A549 (cell line): Measurements from ENCODE around the gene ASIP. TPM values are rescaled to one million over a fixed set of nuclear protein-coding genes. Genes with fewer than 3 reads are reported as not detected.
A peak's percentile ranks its signal among the peaks of the same experiment; 100 is the strongest.
"Not testable (repeated sequence)": the region's sequence is repeated elsewhere in the genome, so short reads cannot be mapped to it uniquely, and the experiment has no call there.

ENCODE experiments used
- ATAC-seq, 2 experiments: fragments of 200-7000 bp in 1 of 2; fragments of >200 bp in 1 of 2; cut with Nextera tagmentation in 1 of 2; cut with Tn5 transposase in 1 of 2; 3 replicates each; pipeline versions ENCODE4 v1.8.0 to v1.9.1; 2018 to 2020; ENCODE audit warnings: mild to moderate bottlenecking in 1 of 2, moderate library complexity in 1 of 2
- CTCF ChIA-PET: fragments of 300-600 bp; sonication (Branson Sonifier 250); formaldehyde crosslinking; extraction: SDS; loops from one replicate; lab custom pipeline; 2021; ENCODE audit warnings: antibody characterized with exemption, inconsistent platforms; lab: Yijun Ruan, JAX
- POLR2A ChIA-PET: fragments of 350-600 bp; formaldehyde crosslinking; extraction: SDS; loops from one replicate; lab custom pipeline; 2021; ENCODE audit warnings: antibody characterized with exemption, inconsistent platforms; lab: Yijun Ruan, JAX
- DNase-seq, 2 experiments: peaks; one replicate each; pipeline versions ENCODE4 v3.0.0 to v3.0.0-alpha.2; 2011 to 2016; ENCODE audit warnings: low read depth in 1 of 2, low spot score in 1 of 2
- FAIRE-seq: peaks from 2 replicates; lab custom pipeline; 2011; peaks lifted over from hg19 to GRCh38; lab: Jason Lieb, UNC
- H3K27ac ChIP-seq, 2 experiments: fragments of >200 bp; sonication (Bioruptor Twin); formaldehyde crosslinking; 3 replicates each; pipeline ENCODE4 v1.5.1; 2016 to 2017
- H3K4me1 ChIP-seq: fragments of >200 bp; sonication (Bioruptor Twin); formaldehyde crosslinking; 3 replicates; pipeline ENCODE4 v1.6.1; 2016
- H3K4me2 ChIP-seq: fragments of >200 bp; sonication (Bioruptor Twin); formaldehyde crosslinking; 3 replicates; pipeline ENCODE4 v1.6.1; 2016
- H3K4me3 ChIP-seq: fragments of >200 bp; sonication (Bioruptor Twin); formaldehyde crosslinking; 3 replicates; pipeline ENCODE4 v1.5.1; 2016
- H3K9me3 ChIP-seq: fragments of >200 bp; sonication (Bioruptor Twin); formaldehyde crosslinking; 3 replicates; pipeline ENCODE4 v1.6.1; 2016
- CHD4 ChIP-seq: fragments of 200-600 bp; sonication (generic); IDR thresholded peaks from 2 replicates; pipeline ENCODE4 v1.6.1; 2016; ENCODE audit warnings: antibody characterized with exemption, mild to moderate bottlenecking, borderline replicate concordance
- FOSL2 ChIP-seq, 2 experiments: fragments of 450-650 bp in 1 of 2; fragments of >200 bp in 1 of 2; sonication (Bioruptor Twin) in 1 of 2; formaldehyde crosslinking; IDR thresholded peaks; 2 replicates each; pipeline versions ENCODE4 v1.5.0 to v1.6.1; 2016 to 2020; ENCODE audit warnings: mild to moderate bottlenecking in 1 of 2, moderate library complexity in 1 of 2
- FOXS1 ChIP-seq: fragments of 250-450 bp; sonication (Bioruptor Pico); IDR thresholded peaks from 2 replicates; pipeline ENCODE4 v1.5.0; 2020; ENCODE audit warnings: mild to moderate bottlenecking, moderate library complexity
- HDAC2 ChIP-seq: fragments of 200-600 bp; sonication (generic); IDR thresholded peaks from 2 replicates; pipeline ENCODE4 v1.6.1; 2016
- HOXB13 ChIP-seq: fragments of 250-450 bp; sonication (Bioruptor Pico); IDR thresholded peaks from 2 replicates; pipeline ENCODE4 v1.5.0; 2020; ENCODE audit warnings: low read depth, mild to moderate bottlenecking, moderate library complexity
- JUN ChIP-seq, 2 experiments: fragments of >200 bp; sonication (Bioruptor Twin); formaldehyde crosslinking; IDR thresholded peaks; 2 replicates in 1 of 2; 3 replicates in 1 of 2; pipeline ENCODE4 v1.6.1; 2016 to 2017
- KDM1A ChIP-seq: fragments of 200-600 bp; sonication (generic); IDR thresholded peaks from 2 replicates; pipeline ENCODE4 v1.6.1; 2016; ENCODE audit warnings: low read depth, mild to moderate bottlenecking
- KDM5A ChIP-seq: fragments of 200-600 bp; sonication (generic); IDR thresholded peaks from 2 replicates; pipeline ENCODE4 v1.6.1; 2016; ENCODE audit warnings: antibody characterized with exemption, mild to moderate bottlenecking
- MYC ChIP-seq: IDR thresholded peaks from 2 replicates; pipeline ENCODE4 v1.6.1; 2012; ENCODE audit warnings: mild to moderate bottlenecking, inconsistent platforms, low read length, improper control_type of control experiment, borderline replicate concordance
- POLR2AphosphoS2 ChIP-seq: conservative IDR thresholded peaks from 2 replicates; pipeline ENCODE4 v1.6.1; 2012; ENCODE audit warnings: low read length, improper control_type of control experiment, inconsistent platforms
- RAD21 ChIP-seq, 2 experiments: fragments of >200 bp in 1 of 2; sonication (Bioruptor Twin) in 1 of 2; formaldehyde crosslinking in 1 of 2; IDR thresholded peaks in 1 of 2; conservative IDR thresholded peaks in 1 of 2; 2 replicates in 1 of 2; 3 replicates in 1 of 2; pipeline ENCODE4 v1.6.1; 2012 to 2018; ENCODE audit warnings: inconsistent platforms in 1 of 2
- SMC3 ChIP-seq: fragments of >200 bp; sonication (Bioruptor Twin); formaldehyde crosslinking; IDR thresholded peaks from 3 replicates; pipeline ENCODE4 v1.6.1; 2018; ENCODE audit warnings: inconsistent platforms
- SREBF2 ChIP-seq: fragments of 450-650 bp; IDR thresholded peaks from 2 replicates; pipeline ENCODE4 v1.6.1; 2014; ENCODE audit warnings: mild to moderate bottlenecking, moderate library complexity
- ZC3H11A ChIP-seq: fragments of 450-650 bp; IDR thresholded peaks from 2 replicates; pipeline ENCODE4 v1.6.1; 2014; ENCODE audit warnings: antibody characterized with exemption, mild to moderate bottlenecking
- ZFP36 ChIP-seq: fragments of 450-650 bp; IDR thresholded peaks from 2 replicates; pipeline ENCODE4 v1.6.1; 2014; ENCODE audit warnings: borderline replicate concordance; ENCODE audit not compliant: partially characterized antibody
- WGBS: methylation state at CpG from one replicate; pipeline ENCODE4 v1.1.6; 2017; ENCODE audit errors: missing lambda C conversion rate; 5-methylcytosine and 5-hydroxymethylcytosine counted together
- polyA plus RNA-seq, 4 experiments: library from polyadenylated mRNA; depleted of rRNA in 3 of 4; stranded (reverse); fragments of >200 nt; fragmentation: RNase III in 1 of 4; extraction: RNeasy Plus Mini Kit Qiagen cat#74134 plus additional on column Dnase treatment in 1 of 4; gene quantifications; 2 replicates in 3 of 4; 3 replicates in 1 of 4; pipeline ENCODE4 v1.2.3, GENCODE V29; 2011 to 2017
- TF ChIP-seq, protein P1 (sequence below): IDR thresholded peaks from 2 replicates; pipeline ENCODE4 v1.6.1; 2012
- TF ChIP-seq, protein P2 (sequence below): fragments of 200-600 bp; sonication (generic); IDR thresholded peaks from 2 replicates; pipeline ENCODE4 v1.6.1; 2016; ENCODE audit warnings: antibody characterized with exemption, mild to moderate bottlenecking, moderate library complexity
- TF ChIP-seq, protein P3 (sequence below): fragments of 150-350 bp; IDR thresholded peaks from 2 replicates; pipeline ENCODE4 v1.6.1; 2014; ENCODE audit warnings: low read depth, mild to moderate bottlenecking, low read length

Gene ASIP
- polyA plus RNA-seq, 2 of the 4 experiments (the other 2 are of a cell fraction), result not detected

GRCh38 chr20:34282041-34282440 lies 40.8 kb downstream of the ASIP start (continued):
- no peak for TF ChIP-seq ZC3H11A

DNA sequence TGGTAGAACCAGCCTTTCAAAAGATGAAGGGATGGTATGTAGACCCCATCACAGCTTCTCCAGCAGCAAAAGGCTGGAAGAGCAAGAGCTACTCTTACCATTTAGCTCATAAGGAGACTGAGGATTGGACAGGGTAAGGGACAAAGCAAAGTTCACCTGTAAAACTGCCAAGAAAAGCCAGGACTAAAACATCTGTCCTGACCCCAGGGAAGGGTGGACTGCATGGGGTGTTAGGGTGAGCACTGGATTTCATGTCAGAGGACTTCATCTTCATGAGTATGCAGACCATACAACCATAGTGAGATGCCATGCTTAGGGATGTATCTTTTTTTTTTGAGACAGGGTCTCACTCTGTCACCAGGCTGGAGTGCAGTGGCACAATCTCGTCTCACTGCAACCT lies 42.6 kb downstream of the ASIP start:
- TF ChIP-seq MYC (no peak), FOXS1 (no peak), SMC3 (no peak)
- TF ChIP-seq, all 56 proteins: peak for 0
- POLR2A ChIA-PET, result no interaction called here
- FAIRE-seq, result no peak
- Histone ChIP-seq H3K9me3 (no peaks in the 10 kb centered on the region), H3K4me1 (no peaks in the 10 kb centered on the region), H3K4me3 (no peak overlapping the region), H3K27ac (no peak overlapping the region), H3K4me2 (no peak overlapping the region)
- CTCF ChIA-PET, result interaction anchor here (1.0 to 2.0 kb wide), 2 partner anchors 29 to 155 kb away, joined by 3 to 6 read pairs; no protein-coding TSS in a partner anchor
- no peak for DNase-seq
- WGBS, result 86% methylated on average over 1 of the region's 1 CpG
- no peak for ATAC-seq

DNA sequence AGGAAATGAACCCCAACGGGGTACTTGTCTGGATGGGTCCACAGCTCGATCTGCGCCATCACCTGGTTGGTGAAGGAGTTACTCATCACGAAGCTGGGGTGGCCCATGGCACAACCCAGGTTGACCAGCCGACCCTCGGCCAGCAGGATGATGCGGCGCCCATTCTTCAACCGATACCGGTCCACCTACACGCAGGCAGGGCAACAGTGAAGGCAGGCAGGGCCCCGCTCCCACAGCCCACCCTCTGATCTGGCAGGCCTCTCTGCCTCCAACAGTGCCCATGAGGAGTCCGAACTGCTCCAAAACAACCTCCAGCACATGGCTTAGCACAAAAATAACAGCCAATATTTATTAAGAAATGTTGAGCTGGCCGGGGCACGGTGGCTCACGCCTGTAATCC lies 44.2 kb downstream of the ASIP start:
- FAIRE-seq (no peak), ATAC-seq (no peak), DNase-seq (no peak)
- Histone ChIP-seq H3K27ac (no peak overlapping the region), H3K9me3 (no peaks in the 10 kb centered on the region), H3K4me3 (no peak overlapping the region), H3K4me1 (no peaks in the 10 kb centered on the region), H3K4me2 (no peak overlapping the region)
- ChIA-PET POLR2A (no interaction called here), CTCF (interaction anchor here (1.0 to 2.1 kb wide), 3 partner anchors 12 to 94 kb away, joined by 3 to 5 read pairs (median 3); no protein-coding TSS in a partner anchor)
- 95% methylated on average over 14 of the region's 16 CpGs for WGBS
- TF ChIP-seq FOXS1 (no peak), HOXB13 (no peak)

DNA sequence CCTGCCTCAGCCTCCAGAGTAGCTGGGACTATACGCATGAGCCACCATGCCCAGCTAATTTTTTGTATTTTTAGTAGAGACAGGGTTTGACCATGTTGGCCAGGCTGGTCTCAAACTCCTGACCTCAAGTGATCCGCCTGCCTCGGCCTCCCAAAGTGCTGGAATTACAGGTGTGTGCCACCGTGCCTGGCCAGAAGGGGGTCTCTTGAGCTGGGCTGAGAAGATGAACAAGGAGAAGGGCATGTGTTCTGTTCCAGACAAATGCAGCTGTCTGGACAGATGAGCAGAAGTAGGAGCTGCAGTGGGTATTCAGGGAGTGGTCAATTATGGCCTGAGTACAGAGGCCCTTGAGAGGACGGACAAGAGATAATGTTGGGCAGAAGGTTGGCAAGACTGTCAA lies 46.3 kb downstream of the ASIP start:
- DNase-seq (peak in 1 of 2 experiments; percentile 26), ATAC-seq (peak; percentile 47 to 60; a peak in 4 of 6 replicates)
- WGBS, result 87% methylated on average over 5 of the region's 5 CpGs
- ChIA-PET CTCF (interaction anchor here (0.8 to 3.1 kb wide), 7 partner anchors 9 to 235 kb away, joined by 3 to 15 read pairs (median 5); no protein-coding TSS in a partner anchor), POLR2A (interaction anchor here (0.5 to 0.8 kb wide), 2 partner anchors 9 to 91 kb away, joined by 4 to 10 read pairs; no protein-coding TSS in a partner anchor)
- H3K9me3 ChIP-seq, H3K27ac ChIP-seq, H3K4me1 ChIP-seq, H3K4me3 ChIP-seq, FAIRE-seq, H3K4me2 ChIP-seq: not testable (repeated sequence)
- TF ChIP-seq RAD21 (conservative IDR thresholded peaks at IDR 0.05 in 1 of 2, IDR thresholded peaks at IDR 0.05 in 1 of 2), result peak in 1 of 2 experiments; percentile 25; a peak in 1 of 5 replicates

DNA sequence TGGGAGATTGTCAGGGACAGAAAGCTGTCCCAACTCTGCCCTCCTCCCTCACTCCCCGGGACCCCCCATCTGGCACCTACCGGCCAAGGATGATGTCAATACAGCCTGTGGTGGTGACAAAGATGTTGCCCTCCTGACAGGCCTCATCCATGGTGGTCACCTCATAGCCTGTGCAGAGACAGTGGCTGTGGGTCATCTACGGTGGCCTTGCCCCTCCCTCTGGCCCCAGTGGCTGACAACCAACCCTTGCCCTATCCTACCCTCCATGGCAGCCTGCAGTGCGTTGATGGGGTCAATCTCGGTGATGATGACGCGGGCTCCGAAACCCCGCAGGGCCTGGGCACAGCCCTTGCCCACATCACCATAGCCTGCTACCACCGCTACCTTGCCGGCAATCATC lies 49.2 kb downstream of the ASIP start:
- FAIRE-seq (no peak), DNase-seq (no peak), ATAC-seq (no peak)
- ChIA-PET POLR2A (no interaction called here), CTCF (interaction anchor here (2.5 to 3.1 kb wide), 2 partner anchors 9 to 22 kb away, joined by 12 to 15 read pairs; no protein-coding TSS in a partner anchor)
- WGBS, result 95% methylated on average over 8 of the region's 11 CpGs
- no peaks in the 10 kb centered on the region for H3K9me3 ChIP-seq
- no peak overlapping the region for H3K4me3 ChIP-seq
- no peak for TF ChIP-seq KDM1A
- no peak for TF ChIP-seq HDAC2
- no peak for TF ChIP-seq FOSL2 (IDR thresholded peaks at IDR 0.05)
- TF ChIP-seq FOSL2 (CRISPR knock-in tag; IDR thresholded peaks at IDR 0.05), result no peak
- TF ChIP-seq KDM5A, result no peak
- TF ChIP-seq, protein P1, sequence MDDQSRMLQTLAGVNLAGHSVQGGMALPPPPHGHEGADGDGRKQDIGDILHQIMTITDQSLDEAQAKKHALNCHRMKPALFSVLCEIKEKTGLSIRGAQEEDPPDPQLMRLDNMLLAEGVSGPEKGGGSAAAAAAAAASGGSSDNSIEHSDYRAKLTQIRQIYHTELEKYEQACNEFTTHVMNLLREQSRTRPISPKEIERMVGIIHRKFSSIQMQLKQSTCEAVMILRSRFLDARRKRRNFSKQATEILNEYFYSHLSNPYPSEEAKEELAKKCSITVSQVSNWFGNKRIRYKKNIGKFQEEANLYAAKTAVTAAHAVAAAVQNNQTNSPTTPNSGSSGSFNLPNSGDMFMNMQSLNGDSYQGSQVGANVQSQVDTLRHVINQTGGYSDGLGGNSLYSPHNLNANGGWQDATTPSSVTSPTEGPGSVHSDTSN, result no peak
- TF ChIP-seq JUN (IDR thresholded peaks at IDR 0.05), result no peak
- no peak for TF ChIP-seq FOXS1
- TF ChIP-seq MYC, result no peak
- no peak for TF ChIP-seq POLR2AphosphoS2
- no peak for TF ChIP-seq HOXB13
- TF ChIP-seq ZFP36, result no peak
- TF ChIP-seq SREBF2, result no peak
- TF ChIP-seq, protein P2, sequence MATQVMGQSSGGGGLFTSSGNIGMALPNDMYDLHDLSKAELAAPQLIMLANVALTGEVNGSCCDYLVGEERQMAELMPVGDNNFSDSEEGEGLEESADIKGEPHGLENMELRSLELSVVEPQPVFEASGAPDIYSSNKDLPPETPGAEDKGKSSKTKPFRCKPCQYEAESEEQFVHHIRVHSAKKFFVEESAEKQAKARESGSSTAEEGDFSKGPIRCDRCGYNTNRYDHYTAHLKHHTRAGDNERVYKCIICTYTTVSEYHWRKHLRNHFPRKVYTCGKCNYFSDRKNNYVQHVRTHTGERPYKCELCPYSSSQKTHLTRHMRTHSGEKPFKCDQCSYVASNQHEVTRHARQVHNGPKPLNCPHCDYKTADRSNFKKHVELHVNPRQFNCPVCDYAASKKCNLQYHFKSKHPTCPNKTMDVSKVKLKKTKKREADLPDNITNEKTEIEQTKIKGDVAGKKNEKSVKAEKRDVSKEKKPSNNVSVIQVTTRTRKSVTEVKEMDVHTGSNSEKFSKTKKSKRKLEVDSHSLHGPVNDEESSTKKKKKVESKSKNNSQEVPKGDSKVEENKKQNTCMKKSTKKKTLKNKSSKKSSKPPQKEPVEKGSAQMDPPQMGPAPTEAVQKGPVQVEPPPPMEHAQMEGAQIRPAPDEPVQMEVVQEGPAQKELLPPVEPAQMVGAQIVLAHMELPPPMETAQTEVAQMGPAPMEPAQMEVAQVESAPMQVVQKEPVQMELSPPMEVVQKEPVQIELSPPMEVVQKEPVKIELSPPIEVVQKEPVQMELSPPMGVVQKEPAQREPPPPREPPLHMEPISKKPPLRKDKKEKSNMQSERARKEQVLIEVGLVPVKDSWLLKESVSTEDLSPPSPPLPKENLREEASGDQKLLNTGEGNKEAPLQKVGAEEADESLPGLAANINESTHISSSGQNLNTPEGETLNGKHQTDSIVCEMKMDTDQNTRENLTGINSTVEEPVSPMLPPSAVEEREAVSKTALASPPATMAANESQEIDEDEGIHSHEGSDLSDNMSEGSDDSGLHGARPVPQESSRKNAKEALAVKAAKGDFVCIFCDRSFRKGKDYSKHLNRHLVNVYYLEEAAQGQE, result no peak
- TF ChIP-seq, protein P3, sequence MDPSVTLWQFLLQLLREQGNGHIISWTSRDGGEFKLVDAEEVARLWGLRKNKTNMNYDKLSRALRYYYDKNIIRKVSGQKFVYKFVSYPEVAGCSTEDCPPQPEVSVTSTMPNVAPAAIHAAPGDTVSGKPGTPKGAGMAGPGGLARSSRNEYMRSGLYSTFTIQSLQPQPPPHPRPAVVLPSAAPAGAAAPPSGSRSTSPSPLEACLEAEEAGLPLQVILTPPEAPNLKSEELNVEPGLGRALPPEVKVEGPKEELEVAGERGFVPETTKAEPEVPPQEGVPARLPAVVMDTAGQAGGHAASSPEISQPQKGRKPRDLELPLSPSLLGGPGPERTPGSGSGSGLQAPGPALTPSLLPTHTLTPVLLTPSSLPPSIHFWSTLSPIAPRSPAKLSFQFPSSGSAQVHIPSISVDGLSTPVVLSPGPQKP, result no peak
- TF ChIP-seq CHD4, result no peak
- no peaks in the 10 kb centered on the region for H3K4me1 ChIP-seq
- H3K27ac ChIP-seq, result no peak overlapping the region
- no peak overlapping the region for H3K4me2 ChIP-seq
